HepG2 (cell line): Measurements from ENCODE around the gene SDR42E2. TPM values are rescaled to one million over a fixed set of nuclear protein-coding genes. Genes with fewer than 3 reads are reported as not detected.

Experiments
- ASH2L ChIP-seq: fragments of 300-600, 200-600 bp; sonication (generic); IDR thresholded peaks from 2 replicates; pipeline ENCODE4 v1.7.0; 2017; ENCODE audit warnings: low read depth, mild to moderate bottlenecking, moderate library complexity, mixed read lengths, low read length; ENCODE audit not compliant: insufficient read length
- BCL6 ChIP-seq: IDR thresholded peaks from 2 replicates; pipeline ENCODE4 v1.6.1; 2016; ENCODE audit warnings: missing genetic modification reagents, missing compliant biosample characterization
- CEBPG ChIP-seq: IDR thresholded peaks from 2 replicates; pipeline ENCODE4 v1.6.1; 2016
- DNMT1 ChIP-seq: sonication (generic); formaldehyde crosslinking; IDR thresholded peaks from 2 replicates; pipeline ENCODE4 v1.5.1; 2020; ENCODE audit warnings: mild to moderate bottlenecking, missing genetic modification reagents
- DR1 ChIP-seq: sonication (generic); formaldehyde crosslinking; IDR thresholded peaks from 2 replicates; pipeline ENCODE4 v1.8.0; 2021; ENCODE audit warnings: mild to moderate bottlenecking, missing genetic modification reagents, inconsistent platforms
- MEIS2 ChIP-seq: sonication (generic); formaldehyde crosslinking; IDR thresholded peaks from 2 replicates; pipeline ENCODE4 v1.9.0; 2021; ENCODE audit warnings: mild to moderate bottlenecking, missing genetic modification reagents
- NCOR1 ChIP-seq: fragments of 200-600 bp; sonication (generic); IDR thresholded peaks from 2 replicates; pipeline ENCODE4 v1.7.0; 2017; ENCODE audit warnings: antibody characterized with exemption, low read length, borderline replicate concordance
- NONO ChIP-seq, 2 experiments: fragments of 450-650 bp in 1 of 2; sonication (generic) in 1 of 2; formaldehyde crosslinking in 1 of 2; IDR thresholded peaks in 1 of 2; conservative IDR thresholded peaks in 1 of 2; 2 replicates each; pipeline versions ENCODE4 v1.6.1 to v1.8.0; 2017 to 2022; ENCODE audit warnings: mild to moderate bottlenecking in 1 of 2, missing genetic modification reagents in 1 of 2, moderate library complexity in 1 of 2
- RBM39 ChIP-seq: fragments of 200-400 bp; formaldehyde crosslinking; IDR thresholded peaks from one replicate; pipeline ENCODE4 v1.6.1; 2018; ENCODE audit warnings: antibody characterized with exemption, mild to moderate bottlenecking, low read depth, low read length; ENCODE audit not compliant: poor library complexity, severe bottlenecking
- SAP130 ChIP-seq: IDR thresholded peaks from 2 replicates; pipeline ENCODE4 v1.6.1; 2016; ENCODE audit warnings: low read depth
- TBX3 ChIP-seq: fragments of 450-650 bp; IDR thresholded peaks from 2 replicates; pipeline ENCODE4 v1.6.1; 2017; ENCODE audit warnings: antibody characterized with exemption, mild to moderate bottlenecking, inconsistent platforms, borderline replicate concordance
- THAP11 ChIP-seq: IDR thresholded peaks from 2 replicates; pipeline ENCODE4 v1.6.1; 2016; ENCODE audit warnings: missing biosample characterization, missing genetic modification reagents
- ZNF335 ChIP-seq: sonication (generic); formaldehyde crosslinking; IDR thresholded peaks from 2 replicates; pipeline ENCODE4 v1.4.0; 2020; ENCODE audit warnings: missing genetic modification reagents
- ZNF605 ChIP-seq: sonication (generic); formaldehyde crosslinking; IDR thresholded peaks from 2 replicates; pipeline ENCODE4 v1.8.0; 2022; ENCODE audit warnings: mild to moderate bottlenecking, missing genetic modification reagents
- polyA plus RNA-seq, 8 experiments: library from polyadenylated mRNA; depleted of rRNA in 3 of 8; stranded (reverse) in 7 of 8; unstranded in 1 of 8; fragments of >200 nt; fragmentation: Illumina TruSeq in 4 of 8; extraction: Trizol in 4 of 8; gene quantifications; 2 replicates each; pipeline versions ENCODE4 v1.2.1 to v1.2.3, GENCODE V29; 2011 to 2016; ENCODE audit warnings: low read depth in 4 of 8, missing spikeins in 1 of 8, mixed read lengths in 1 of 8; ENCODE audit not compliant: insufficient read depth in 1 of 8
- total RNA-seq, 5 experiments: library from RNA; depleted of rRNA; stranded (reverse); fragments of >200 nt; fragmentation: Illumina TruSeq; extraction: Trizol; gene quantifications; 2 replicates each; pipeline ENCODE4 v1.2.3, GENCODE V29; 2016; ENCODE audit warnings: low read depth in 1 of 5
- TF ChIP-seq, protein P1 (sequence below): IDR thresholded peaks from 2 replicates; pipeline ENCODE4 v1.6.1; 2016; ENCODE audit warnings: missing compliant biosample characterization, missing genetic modification reagents, borderline replicate concordance
- TF ChIP-seq, protein P2 (sequence below): sonication (generic); formaldehyde crosslinking; conservative IDR thresholded peaks from 2 replicates; pipeline ENCODE4 v1.4.0; 2020; ENCODE audit warnings: missing genetic modification reagents
- TF ChIP-seq, protein P3 (sequence below): IDR thresholded peaks from 2 replicates; pipeline ENCODE4 v1.6.1; 2016; ENCODE audit warnings: missing compliant biosample characterization, missing genetic modification reagents, borderline replicate concordance

SDR42E2 gene
- total and polyA plus RNA-seq, 2 of the 13 experiments (the other 11 are each of a cell fraction or from before 2014, with no cell fraction given) = 0.05 to 0.11 TPM

DNA sequence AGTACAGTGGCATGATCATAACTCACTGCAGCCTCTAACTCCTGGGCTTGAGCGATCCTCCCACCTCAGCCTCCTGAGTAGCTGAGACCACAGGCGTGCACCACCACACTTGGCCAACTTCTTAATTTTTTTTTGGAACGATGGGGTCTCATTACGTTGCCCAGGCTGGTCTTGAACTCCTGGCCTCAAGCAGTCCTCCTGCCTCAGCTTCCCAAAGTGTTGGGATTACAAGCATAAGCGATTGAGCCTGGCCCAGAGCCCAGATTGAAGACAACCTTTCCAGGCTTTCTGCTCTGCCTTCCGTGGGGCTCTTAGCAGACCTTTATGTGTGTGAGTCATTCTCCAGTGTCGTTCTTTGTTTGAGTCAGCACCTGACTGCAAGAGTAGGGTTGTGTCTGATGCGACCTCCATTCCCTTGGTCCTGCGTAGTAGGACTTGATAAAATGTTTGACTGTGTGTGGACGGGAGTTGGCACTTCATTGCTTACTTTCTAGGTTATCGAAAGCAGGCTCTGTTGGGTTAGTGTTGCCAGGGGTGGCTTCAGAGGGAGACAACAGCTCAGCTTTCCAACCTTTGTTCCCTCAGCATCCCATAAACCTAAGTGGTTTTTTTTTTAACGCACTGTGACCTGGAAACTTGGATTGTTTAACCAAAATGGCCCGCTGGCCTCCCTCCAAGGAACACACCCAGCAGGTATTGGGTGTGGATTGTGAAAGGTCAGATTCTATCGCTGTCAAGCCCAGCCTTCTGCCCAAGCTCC lies 70.2 kb downstream of the SDR42E2 start (continued):
- TF ChIP-seq, protein P1, sequence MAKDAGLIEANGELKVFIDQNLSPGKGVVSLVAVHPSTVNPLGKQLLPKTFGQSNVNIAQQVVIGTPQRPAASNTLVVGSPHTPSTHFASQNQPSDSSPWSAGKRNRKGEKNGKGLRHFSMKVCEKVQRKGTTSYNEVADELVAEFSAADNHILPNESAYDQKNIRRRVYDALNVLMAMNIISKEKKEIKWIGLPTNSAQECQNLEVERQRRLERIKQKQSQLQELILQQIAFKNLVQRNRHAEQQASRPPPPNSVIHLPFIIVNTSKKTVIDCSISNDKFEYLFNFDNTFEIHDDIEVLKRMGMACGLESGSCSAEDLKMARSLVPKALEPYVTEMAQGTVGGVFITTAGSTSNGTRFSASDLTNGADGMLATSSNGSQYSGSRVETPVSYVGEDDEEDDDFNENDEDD (CRISPR knock-in tag) = 0 out of 2 replicates have a peak, but pooled peaks have one; percentile 14
- 0 out of 2 replicates have a peak, but pooled peaks have one; percentile 17 for TF ChIP-seq THAP11 (CRISPR knock-in tag)
- peak; percentile 30 for TF ChIP-seq CEBPG (CRISPR knock-in tag)
- peak; percentile 35; the same call in 1 of the 2 replicates for TF ChIP-seq NCOR1
- peak; percentile 43; the same call in 1 of the 2 replicates for TF ChIP-seq MEIS2 (CRISPR knock-in tag)
- no peak for TF ChIP-seq RBM39
- TF ChIP-seq BCL6 = peak; percentile 38; the same call in 1 of the 2 replicates
- no peak for TF ChIP-seq NONO (IDR thresholded peaks at IDR 0.05)
- TF ChIP-seq NONO (CRISPR knock-in tag; conservative IDR thresholded peaks at IDR 0.05) = peak; percentile 67
- TF ChIP-seq TBX3 = peak; percentile 18; the same call in 1 of the 2 replicates
- TF ChIP-seq SAP130 (CRISPR knock-in tag) = 0 out of 2 replicates have a peak, but pooled peaks have one; percentile 20
- TF ChIP-seq ZNF605 = peak; percentile 73; the same call in 1 of the 2 replicates
- 0 out of 2 replicates have a peak, but pooled peaks have one; percentile 48 for TF ChIP-seq DR1 (CRISPR knock-in tag)
- no peak for TF ChIP-seq DNMT1 (CRISPR knock-in tag)
- TF ChIP-seq ZNF335 (CRISPR knock-in tag) = 0 out of 2 replicates have a peak, but pooled peaks have one; percentile 10
- TF ChIP-seq, protein P2, sequence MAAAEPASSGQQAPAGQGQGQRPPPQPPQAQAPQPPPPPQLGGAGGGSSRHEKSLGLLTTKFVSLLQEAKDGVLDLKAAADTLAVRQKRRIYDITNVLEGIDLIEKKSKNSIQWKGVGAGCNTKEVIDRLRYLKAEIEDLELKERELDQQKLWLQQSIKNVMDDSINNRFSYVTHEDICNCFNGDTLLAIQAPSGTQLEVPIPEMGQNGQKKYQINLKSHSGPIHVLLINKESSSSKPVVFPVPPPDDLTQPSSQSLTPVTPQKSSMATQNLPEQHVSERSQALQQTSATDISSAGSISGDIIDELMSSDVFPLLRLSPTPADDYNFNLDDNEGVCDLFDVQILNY (CRISPR knock-in tag) = no peak
- TF ChIP-seq, protein P3, sequence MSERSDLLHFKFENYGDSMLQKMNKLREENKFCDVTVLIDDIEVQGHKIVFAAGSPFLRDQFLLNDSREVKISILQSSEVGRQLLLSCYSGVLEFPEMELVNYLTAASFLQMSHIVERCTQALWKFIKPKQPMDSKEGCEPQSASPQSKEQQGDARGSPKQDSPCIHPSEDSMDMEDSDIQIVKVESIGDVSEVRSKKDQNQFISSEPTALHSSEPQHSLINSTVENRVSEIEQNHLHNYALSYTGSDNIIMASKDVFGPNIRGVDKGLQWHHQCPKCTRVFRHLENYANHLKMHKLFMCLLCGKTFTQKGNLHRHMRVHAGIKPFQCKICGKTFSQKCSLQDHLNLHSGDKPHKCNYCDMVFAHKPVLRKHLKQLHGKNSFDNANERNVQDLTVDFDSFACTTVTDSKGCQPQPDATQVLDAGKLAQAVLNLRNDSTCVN (CRISPR knock-in tag) = no peak
- peak; percentile 82 for TF ChIP-seq ASH2L
